Tibial nerve (tissue), 4 donors: ENCODE measurements around the gene WFIKKN2.

Source experiments
- EP300 ChIP-seq, 2 donors: sonication (generic); formaldehyde crosslinking; IDR thresholded peaks; one replicate each; pipeline ENCODE4 v1.6.1; 2017; ENCODE audit warnings: antibody characterized with exemption in 2 of 2, mild to moderate bottlenecking in 1 of 2
- POLR2A ChIP-seq, 2 donors: fragments of 450-650 bp; IDR thresholded peaks; one replicate each; pipeline ENCODE4 v1.6.1; 2017; ENCODE audit warnings: antibody characterized with exemption in 2 of 2, mild to moderate bottlenecking in 2 of 2, moderate library complexity in 2 of 2
- TF ChIP-seq, protein P1 (sequence below), 5 experiments: fragments of 200-600 bp in 3 of 5; fragments of 450-650 bp in 2 of 5; sonication (generic) in 3 of 5; IDR thresholded peaks; one replicate each; pipeline ENCODE4 v1.5.1; 2016 to 2019; ENCODE audit warnings: antibody characterized with exemption in 5 of 5, mild to moderate bottlenecking in 3 of 5, moderate library complexity in 2 of 5

DNA sequence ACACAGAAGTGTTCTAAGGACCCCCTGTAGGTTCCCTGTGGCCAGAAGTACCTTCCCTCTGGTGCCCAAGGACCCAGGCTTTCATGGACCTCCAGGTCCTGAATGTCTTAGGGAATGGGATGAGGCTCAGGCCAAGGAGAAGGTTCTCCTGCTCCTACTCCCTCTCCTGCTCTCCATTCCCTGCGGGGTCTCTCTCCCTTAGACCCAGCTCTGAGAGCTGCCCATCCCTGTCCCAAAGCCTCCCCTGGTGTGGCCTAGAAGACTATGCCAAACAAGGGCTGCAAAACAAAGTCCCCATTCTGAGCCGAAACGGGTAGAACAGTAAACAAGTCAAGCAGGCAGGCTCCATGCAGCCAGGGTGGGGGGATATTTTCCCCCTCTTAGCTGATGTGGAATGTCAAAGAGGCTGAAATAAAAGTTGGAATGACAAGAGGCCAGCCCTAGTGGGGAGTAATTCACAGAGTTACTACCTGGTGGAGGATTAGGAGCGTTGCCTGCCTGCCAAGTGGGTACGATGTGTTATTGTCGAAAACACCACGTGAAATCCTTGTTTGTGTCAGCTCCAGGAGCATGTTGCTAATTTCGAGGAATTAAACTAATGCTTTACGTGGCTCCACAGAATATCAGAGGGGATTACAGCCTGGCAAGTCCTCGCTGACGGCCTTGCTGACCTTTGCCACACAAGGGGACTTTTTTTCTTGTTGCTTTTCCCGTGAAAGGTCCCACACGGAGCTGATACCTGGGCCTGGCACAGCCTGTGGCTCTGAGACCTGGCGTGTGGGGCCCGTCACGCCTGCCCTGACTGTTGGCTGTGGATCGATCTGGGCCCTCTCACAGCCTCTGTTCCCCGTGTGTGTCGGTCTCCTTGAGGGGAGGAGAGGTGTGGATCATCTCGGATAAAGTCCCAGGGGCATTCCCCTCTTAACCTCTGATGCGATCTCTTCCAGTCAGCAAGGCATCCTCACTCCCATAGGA lies 2.9 kb downstream of the WFIKKN2 start:
- TF ChIP-seq, protein P1, sequence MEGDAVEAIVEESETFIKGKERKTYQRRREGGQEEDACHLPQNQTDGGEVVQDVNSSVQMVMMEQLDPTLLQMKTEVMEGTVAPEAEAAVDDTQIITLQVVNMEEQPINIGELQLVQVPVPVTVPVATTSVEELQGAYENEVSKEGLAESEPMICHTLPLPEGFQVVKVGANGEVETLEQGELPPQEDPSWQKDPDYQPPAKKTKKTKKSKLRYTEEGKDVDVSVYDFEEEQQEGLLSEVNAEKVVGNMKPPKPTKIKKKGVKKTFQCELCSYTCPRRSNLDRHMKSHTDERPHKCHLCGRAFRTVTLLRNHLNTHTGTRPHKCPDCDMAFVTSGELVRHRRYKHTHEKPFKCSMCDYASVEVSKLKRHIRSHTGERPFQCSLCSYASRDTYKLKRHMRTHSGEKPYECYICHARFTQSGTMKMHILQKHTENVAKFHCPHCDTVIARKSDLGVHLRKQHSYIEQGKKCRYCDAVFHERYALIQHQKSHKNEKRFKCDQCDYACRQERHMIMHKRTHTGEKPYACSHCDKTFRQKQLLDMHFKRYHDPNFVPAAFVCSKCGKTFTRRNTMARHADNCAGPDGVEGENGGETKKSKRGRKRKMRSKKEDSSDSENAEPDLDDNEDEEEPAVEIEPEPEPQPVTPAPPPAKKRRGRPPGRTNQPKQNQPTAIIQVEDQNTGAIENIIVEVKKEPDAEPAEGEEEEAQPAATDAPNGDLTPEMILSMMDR (IDR thresholded peaks at IDR 0.05): no peak
- TF ChIP-seq POLR2A (IDR thresholded peaks at IDR 0.05): peak in 1 of 2 donors; percentile 11
- TF ChIP-seq EP300 (IDR thresholded peaks at IDR 0.05): peak in 1 of 2 donors; percentile 21
